D341Med (cell line): ENCODE data around the gene POLR3K.
"Not testable (repeated sequence)": the region's sequence is repeated elsewhere in the genome, so short reads cannot be mapped to it uniquely, and the experiment has no call there.

Experiments used
- DNase-seq: peaks from one replicate; pipeline ENCODE4 v3.0.0; 2012; ENCODE audit warnings: low spot score

Gene POLR3K

DNA sequence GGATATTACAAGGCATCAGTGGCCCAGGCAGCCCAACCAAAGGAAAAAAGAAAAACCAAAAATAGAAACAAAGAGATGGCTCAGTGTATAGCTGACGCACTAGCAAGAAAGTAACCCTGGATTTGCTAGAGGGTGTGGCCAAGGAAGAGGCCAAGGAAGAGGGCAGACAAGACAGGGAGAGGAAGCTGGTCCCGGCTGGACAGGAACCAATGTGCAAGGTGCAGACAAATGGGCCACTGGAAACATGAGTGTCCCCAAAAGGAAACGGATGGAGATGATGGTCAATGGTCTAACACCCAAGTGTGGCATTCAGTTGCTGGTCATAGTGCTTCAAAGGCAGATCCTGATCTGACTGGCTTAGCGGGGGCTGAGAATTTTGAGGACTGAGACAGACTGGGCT, 10.7 kb downstream of the POLR3K start:
- no peak for DNase-seq

DNA sequence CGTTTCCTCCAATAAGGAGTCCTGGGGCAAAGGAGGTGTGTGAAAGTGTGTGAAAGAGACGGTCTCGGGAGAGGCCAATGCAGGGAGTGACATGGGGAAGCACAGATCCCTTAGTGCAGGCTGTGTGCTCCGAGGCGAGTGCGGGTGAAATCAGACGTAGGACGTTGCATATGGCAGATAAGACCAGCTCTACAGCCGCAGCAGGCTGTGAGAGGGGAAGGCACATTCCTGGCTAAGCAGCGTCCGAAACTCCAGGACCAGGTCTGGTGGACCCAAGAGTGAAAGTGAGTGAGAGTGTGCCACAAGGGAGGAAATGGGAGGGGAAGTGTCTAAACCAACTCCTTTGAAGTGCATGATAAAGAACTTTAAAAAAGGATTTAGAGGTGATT, 11.3 kb downstream of the POLR3K start:
- DNase-seq: no peak

DNA sequence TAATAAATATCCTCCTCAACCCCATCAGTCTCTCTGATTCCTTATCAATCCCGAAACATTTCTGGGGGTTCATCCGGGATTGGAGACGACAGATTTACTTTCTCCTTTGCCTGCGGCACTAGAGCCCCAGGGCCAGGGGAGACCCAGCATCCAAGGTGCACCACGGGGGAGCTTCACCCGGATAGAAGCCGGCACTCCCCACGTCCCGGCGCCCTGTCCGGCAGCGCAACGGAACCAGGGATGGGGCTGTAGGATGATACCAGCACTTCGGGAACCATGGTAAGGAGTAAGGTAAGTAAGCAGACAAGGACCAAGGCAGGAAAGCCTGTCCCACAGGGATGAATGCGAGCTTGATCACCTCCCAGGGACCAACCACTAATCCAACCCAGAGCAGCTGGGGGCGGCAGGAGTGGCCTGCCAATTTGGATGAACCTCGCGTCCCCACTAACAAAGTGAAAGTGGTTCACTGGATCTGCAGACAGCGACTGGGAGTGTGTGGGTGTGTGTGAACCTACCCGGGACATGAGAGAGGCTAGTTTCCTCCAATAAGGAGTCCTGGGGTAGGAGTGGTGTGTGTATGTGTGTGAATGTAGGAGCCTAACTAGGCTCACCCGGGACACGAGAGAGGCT, 11.9 kb downstream of the POLR3K start:
- no peak for DNase-seq

DNA sequence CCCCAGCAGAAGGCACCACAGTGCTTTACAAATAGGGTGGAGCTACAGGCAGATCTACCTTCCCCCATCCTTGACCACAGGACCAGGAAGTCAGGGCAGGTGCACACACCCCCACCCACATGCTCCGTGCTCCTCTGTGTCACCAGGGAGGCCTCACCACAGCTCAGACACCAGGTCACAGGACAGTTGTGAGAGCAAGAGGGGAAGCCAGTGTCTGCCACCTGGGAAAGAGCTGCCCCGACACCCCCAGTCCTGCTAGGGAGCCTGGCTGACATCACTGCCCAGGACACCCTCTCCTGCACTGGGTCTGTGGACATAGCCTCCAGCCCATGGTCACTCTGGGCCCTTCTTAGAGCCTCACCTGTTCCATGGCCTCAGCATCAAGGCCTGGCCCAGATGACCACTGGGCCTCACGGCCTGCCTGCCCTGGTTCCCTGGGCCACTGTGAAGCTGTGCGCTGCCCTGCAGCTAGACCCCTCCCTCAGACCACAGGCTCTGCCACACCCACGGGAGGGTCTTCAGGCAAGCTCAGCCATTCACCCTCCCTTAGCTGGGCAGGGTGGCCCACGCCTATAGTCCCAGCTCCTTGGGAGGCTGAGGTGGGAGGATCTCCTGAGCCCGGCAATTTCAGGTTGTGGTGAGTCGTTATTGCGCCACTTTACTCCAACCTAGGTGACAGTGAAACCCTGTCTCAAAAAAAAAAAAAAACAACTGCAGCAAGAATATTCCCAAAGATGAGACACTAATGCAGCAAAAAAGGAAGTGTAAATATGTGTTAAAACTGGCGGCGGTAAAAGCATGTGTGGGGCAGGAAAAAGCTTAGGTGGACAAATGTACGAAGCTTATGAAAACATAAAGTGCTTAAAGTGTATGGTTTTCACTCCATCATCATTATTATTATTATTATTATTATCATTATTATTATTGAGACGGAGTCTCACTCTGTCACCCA, 14.2 kb downstream of the POLR3K start:
- no peak for DNase-seq

DNA sequence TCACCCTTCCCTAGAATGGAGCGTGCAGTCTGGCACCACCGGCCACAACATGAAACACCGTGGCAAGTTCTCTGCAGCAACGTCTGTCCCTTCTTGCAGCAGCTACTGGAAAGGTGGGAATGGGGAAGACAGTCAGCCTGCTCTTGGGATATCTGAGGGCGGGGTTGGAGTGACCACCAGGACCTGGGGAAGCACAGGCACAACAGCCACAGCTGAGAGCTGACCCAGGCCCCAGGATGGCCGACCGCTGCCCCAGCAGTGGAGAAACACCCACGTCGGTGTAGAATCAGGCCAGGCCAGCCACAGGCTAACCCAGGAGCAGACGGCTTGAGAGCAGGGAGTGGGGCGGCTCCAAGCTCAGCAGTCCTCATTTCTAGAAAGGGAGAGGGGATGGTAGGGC, 15.2 kb downstream of the POLR3K start:
- DNase-seq: not testable (repeated sequence)

DNA sequence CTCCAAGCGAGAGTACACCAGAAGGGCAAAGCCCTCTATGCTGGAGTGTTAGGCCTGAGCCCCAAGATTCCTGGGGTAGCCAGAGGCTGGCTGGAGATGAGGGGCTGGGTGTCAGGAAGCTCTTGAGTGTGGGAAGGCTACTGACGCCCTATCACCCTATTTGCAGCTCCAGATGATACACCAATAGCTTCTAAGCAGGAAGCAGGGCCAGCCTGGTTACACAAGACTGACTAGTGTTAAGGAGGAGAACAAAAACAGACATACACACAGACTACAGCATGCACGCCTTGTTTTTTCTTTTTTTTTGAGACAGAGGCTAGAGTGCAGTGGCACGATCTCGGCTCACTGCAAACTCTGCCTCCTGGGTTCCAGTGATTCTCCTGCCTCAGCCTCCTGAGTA, 15.9 kb downstream of the POLR3K start:
- DNase-seq: no peak

DNA sequence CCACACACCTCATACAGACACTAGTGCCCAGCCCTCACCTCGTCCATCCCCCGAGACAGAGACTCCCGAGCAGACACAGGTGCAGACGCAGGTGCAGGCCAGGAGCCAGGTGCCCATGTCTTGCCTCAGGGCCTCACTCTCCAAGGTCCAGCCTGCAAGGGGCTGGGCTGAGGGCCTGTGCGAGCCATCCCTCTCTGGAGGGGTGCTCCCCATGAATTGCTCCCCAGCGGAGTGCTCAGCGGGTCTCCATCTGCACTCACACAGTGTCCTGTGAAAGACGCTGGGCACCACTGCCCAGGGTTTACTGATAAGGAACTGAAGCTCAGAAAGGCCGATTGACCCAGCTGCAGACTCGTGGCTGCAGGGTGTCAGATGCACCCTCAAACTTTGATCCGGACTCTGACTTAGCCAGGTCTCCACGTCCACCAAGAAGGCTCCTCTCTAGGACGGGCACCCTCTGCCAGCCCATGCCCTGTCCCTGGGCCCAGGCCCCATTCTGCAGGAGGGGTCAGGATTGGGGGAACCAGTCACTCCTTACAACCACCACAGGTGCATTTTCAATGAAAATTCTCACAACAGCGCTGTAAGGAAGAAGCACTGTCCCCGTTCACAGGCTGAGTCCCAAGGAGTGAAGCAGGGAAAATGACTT, 16.9 kb downstream of the POLR3K start:
- DNase-seq: no peak

DNA sequence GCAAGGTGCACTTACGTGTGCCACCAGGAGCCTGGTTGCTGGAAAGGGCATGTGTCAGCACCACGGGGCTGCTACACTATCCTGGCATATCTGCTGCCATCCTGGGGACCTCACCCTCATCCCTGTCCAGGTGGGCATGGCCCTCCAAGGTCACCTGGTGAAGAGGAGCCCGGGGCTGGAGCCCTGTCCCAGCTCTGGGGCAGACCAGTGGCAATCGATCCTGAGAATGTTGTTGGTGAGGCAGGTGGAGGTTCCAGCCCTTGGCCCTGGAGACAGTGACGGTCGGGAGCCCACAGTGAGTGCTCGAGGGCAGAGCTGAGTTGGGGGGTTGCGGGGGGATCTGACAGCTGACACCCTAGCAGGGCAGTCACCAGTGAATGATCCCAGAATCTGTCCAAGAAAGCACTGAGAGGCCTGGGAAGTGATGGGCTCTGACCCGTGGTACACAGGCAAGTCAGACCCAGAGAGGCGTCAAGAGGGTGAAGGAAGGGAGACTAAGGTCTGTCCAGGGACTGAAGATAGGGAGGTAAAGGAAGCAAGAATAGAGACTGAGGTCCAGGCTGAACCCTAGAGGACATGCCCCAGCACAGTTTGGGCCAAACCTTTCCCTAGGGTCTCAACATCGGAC, 17.6 kb downstream of the POLR3K start:
- no peak for DNase-seq

DNA sequence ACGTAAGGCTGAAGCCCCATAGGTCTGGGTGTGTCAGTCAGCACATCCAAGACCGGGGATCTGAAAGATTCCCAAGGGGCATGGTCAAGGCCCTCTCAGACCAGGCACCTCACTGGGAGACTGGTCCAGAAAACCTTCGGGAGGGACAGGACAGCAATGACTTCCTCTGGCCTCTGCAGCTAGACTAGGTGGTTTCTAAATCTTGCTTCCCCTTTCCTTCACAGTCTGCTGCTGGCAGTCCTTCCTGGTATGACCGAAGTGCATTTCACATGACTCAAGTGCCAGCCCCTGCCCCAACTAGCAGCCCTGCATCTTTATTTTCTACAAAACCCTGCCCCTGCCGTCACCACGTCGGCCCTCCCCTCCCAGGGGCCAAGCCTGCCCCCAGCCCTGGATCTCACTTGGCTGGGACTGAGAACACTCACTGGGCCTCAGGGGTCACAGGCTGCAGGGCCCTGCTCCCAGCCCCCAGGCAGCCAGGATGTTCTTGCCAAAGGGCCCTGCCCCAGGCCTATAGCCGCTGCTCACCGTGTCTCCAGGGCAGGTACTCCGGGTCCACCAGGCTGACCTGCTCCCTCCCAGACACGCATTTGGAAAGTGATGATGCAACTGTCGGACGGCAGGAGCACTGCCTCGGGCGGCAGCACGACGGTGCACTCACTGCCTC, 18.3 kb downstream of the POLR3K start:
- DNase-seq: no peak

DNA sequence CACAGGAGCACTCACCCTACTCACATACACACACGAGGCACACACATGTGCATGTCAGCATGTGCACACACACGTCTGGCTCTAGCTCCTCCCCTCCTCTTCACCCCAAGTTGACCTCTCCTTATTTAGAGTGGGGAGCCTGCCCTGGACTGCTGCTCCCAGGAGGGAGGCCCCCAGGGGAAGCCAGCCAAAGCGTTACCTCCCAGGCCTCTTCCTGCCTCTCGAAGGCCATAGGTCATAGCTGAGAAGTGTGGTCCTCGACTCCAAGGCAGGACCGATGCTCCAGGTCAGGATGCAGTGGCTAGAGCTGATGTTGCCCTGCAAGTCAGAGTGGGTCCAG, 18.8 kb downstream of the POLR3K start:
- no peak for DNase-seq

DNA sequence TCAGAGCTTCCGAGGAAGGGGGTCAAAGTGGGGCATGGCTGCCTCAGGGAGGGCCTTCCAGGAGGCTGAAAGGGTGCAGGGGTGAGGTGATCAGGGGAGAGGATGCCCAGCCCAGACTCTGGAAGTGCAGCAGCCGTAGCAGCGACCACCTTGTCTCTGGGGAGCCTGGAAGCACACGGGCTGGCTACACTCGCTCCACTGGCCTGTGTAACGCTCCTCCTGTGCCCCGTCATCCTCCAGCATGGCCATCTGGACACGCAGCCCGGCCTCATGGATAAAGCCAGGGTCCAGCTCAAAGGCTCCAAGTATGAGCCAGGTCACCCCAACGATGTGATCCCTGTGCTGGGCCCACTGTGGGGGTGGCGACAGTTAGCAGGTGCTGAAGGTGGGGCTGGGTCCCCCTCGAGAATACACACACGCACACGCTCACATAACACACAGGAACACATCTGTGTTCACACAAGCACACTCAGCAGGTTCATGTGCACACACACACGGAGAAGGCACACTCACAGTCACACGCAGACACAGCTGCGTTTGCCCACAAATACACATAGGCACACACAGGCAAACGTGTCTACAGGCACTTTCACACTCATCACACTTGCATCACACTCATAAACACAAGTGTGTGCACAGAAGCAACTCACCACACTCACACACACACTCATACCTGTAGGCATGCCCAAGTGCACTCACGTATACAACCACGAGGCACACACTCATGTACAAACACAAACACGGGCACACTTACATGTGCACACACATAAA, 19.3 kb downstream of the POLR3K start:
- no peak for DNase-seq

DNA sequence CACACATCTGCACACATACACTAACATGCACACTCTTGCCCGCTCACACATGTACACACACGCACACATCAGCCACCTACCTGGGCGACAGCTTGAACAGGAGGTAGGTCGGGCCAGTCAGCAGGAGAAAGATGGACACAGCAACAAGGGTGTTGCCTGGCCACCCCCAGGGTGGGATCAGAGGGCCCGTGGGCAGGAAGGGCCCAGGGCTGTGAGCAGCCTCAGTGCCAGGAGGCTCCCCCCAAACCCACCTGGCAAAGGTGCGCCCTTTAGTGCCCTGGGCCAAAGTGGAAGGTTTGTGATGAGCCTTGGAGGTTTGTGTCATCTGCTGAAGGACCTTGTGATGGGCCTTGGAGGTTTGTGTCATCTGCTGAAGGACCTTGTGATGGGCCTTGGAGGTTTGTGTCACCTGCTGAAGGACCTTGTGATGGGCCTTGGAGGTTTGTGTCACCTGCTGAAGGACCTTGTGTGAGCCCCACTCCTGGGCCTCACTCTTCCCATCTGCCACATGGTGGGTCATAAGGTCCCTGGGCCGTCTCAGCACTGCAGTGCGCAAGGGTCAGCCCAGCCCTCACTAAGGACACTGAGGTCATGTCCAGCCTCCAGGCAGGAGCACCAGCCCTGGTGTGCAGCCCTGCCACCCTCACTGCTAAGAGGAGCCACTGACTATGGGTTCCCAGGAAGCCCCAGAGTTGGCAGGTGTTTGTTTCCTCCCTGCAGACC, 20.1 kb downstream of the POLR3K start:
- not testable (repeated sequence) for DNase-seq

DNA sequence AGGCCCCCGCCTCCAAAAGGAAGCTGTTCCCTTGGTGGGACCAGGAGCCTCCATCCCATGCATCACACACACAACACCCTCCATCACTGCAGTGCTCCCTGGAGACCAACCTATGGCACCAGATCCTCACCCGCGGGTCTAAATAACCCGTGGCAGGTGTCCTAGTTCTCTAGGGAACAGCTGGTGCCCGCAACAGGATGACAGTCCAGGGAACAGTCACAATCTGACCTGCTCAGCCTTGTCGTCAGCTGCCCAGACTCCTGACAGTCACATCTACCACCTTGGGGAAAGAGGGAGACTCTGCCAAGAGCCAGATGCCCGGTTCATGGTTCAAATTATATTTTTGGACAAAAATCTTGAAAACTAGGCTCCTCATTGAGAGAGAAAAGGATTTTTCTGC, 22.8 kb downstream of the POLR3K start:
- not testable (repeated sequence) for DNase-seq

DNA sequence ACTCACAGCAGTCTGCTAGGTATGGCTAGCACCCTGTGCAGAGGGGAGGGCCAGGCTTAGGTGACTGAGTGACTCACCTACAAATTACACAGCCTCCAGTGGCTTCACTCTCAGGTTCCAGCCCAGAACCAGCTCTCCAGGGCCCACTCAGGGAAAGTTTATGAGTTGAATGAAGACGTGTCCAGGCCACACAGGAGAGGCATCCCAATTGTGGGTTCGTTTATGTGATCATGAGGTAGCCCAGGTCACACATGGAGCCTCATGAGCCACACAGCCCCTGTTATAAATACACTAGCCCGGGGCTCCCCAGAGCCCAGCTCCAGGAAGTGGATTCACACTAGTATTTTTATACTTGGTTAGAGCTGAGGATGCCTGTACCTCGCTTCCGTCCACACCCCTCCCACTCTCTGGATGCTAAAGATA, 27.5 kb downstream of the POLR3K start:
- DNase-seq: not testable (repeated sequence)

DNA sequence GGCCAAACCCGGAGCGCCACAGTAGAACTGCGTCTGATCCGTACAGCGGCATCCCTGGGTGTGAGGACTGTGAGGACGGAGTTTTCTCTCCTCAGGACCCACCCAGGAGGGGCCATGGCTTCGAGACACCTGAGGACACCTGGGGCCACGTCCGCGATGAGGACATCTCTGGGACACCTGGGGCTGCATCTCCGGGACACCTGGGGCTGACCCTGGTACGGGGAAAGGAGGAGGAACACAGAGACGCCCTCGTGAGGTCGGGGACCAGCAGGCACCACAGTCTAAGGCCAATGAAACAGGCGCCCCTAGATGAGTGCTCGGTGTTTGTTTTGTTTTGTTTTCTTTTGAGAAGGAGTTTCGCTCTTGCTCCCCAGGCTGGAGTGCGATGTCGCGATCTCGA, 29.3 kb downstream of the POLR3K start:
- not testable (repeated sequence) for DNase-seq

DNA sequence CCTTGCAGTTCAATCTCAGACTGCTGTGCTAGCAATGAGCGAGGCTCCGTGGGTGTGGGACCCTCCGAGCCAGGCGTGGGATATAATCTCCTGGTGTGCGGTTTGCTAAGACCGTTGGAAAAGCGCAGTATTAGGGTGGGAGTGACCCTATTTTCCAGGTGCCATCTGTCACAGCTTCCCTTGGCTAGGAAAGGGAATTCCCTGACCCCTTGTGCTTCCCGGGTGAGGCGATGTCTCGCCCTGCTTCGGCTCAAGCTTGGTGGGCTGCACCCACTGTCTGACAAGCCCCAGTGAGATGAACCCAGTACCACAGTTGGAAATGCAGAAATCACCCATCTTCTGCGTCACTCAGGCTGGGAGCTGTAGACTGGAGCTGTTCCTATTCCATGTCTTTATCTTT, 32.5 kb downstream of the POLR3K start:
- not testable (repeated sequence) for DNase-seq

DNA sequence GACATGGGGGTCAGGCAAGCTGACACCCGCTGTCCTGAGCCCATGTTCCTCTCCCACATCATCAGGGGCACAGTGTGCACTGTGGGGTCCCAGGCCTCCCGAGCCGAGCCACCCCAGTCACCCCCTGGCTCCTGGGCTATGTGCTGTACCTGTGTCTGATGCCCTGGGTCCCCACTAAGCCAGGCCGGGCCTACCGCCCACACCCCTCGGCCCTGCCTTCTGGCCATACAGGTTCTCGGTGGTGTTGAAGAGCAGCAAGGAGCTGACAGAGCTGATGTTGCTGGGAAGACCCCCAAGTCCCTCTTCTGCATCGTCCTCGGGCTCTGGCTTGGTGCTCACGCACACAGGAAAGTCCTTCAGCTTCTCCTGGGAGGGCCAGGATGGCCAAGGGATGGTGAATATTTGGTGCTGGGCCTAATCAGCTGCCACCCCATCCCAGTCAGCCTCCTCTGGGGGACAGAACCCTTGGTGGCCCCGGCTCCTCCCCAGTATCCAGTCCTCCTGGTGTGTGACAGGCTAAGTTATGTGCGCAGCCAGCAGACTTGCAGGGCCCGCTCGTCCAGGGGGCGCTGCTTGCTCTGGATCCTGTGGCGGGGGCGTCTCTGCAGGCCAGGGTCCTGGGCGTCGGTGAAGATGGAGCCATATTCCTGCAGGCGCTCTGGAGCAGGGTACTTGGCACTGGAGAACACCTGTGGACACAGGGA, 36.2 kb downstream of the POLR3K start:
- not testable (repeated sequence) for DNase-seq

DNA sequence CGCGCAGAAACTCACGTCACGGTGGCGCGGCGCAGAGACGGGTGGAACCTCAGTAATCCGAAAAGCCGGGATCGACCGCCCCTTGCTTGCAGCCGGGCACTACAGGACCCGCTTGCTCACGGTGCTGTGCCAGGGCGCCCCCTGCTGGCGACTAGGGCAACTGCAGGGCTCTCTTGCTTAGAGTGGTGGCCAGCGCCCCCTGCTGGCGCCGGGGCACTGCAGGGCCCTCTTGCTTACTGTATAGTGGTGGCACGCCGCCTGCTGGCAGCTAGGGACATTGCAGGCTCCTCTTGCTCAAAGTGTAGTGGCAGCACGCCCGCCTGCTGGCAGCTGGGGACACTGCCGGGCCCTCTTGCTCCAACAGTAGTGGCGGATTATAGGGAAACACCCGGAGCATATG, 42.6 kb downstream of the POLR3K start:
- not testable (repeated sequence) for DNase-seq

DNA sequence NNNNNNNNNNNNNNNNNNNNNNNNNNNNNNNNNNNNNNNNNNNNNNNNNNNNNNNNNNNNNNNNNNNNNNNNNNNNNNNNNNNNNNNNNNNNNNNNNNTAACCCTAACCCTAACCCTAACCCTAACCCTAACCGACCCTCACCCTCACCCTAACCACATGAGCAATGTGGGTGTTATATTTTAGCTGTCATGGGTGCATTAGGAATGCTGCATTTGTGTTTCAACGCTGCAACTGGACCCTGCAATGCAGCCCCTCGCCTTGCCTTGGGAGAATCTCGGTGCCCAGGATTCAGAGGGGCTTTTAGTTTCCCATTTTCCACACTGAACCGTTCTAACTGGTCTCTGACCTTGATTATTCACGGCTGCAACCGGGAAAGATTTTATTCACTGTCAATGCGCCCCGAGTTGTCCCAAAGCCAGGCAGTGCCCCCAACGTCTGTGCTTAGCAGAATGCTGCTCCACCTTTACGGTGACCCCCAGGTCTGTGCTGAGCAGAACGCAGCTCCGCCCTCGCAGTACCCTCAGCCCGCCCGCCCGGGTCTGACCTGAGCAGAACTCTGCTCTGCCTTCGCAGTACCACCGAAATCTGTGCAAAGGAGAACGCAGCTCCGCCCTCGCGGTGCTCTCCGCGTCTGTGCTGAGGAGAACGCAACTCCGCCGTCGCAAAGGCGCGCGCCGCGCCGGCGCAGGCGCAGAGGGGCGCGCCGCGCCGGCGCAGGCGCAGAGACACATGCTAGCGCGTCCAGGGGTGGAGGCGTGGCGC, 43.3 kb downstream of the POLR3K start:
- no peak for DNase-seq
